ENCODE measurements around the gene MRPS15.
"Not testable (repeated sequence)": the region's sequence is repeated elsewhere in the genome, so short reads cannot be mapped to it uniquely, and the experiment has no call there.

MRPS15 gene

GRCh38 chr1:36463803-36464604 is at the start of gene MRPS15:
TSS of gene MRPS15 (minus strand) at chr1:36464384. CDS start at chr1:36464275, 109 bp downstream.
- in situ Hi-C loops (cut with HindIII; ENCODE audit: low sequenced_read_pairs) = no loop called here

GRCh38 chr1:36512842-36513241 is 48.7 kb upstream of the MRPS15 start:
- in situ Hi-C loops (cut with HindIII; ENCODE audit: low sequenced_read_pairs) = no loop called here

GRCh38 chr1:36511804-36512798 is 47.9 kb upstream of the MRPS15 start:
- in situ Hi-C loops (cut with HindIII; ENCODE audit: low sequenced_read_pairs) = no loop called here

GRCh38 chr1:36511220-36511619 is 47.0 kb upstream of the MRPS15 start:
- in situ Hi-C loops (cut with HindIII; ENCODE audit: low sequenced_read_pairs) = not testable (repeated sequence)

GRCh38 chr1:36510418-36510817 is 46.2 kb upstream of the MRPS15 start:
- in situ Hi-C loops (cut with HindIII; ENCODE audit: low sequenced_read_pairs) = no loop called here

- in situ Hi-C loops (cut with HindIII; ENCODE audit: low sequenced_read_pairs) = no loop called here
Measured at GRCh38 chr1:36508257-36508656, 44.1 kb upstream of the MRPS15 start.

GRCh38 chr1:36506276-36506920 is 42.2 kb upstream of the MRPS15 start:
- in situ Hi-C loops (cut with HindIII; ENCODE audit: low sequenced_read_pairs) = no loop called here

- in situ Hi-C loops (cut with HindIII; ENCODE audit: low sequenced_read_pairs) = no loop called here
Measured at GRCh38 chr1:36503733-36504132, 39.5 kb upstream of the MRPS15 start.

- in situ Hi-C loops (cut with HindIII; ENCODE audit: low sequenced_read_pairs) = no loop called here
Measured at GRCh38 chr1:36503159-36503558, 39.0 kb upstream of the MRPS15 start.

- in situ Hi-C loops (cut with HindIII; ENCODE audit: low sequenced_read_pairs) = no loop called here
Measured at GRCh38 chr1:36502616-36503015, 38.4 kb upstream of the MRPS15 start.

- in situ Hi-C loops (cut with HindIII; ENCODE audit: low sequenced_read_pairs) = not testable (repeated sequence)
Measured at GRCh38 chr1:36501911-36502310, 37.7 kb upstream of the MRPS15 start.

GRCh38 chr1:36497207-36497606 is 33.0 kb upstream of the MRPS15 start:
- in situ Hi-C loops (cut with HindIII; ENCODE audit: low sequenced_read_pairs) = loop anchor here (5.0 kb wide), 1 partner anchor 55 kb away; no protein-coding TSS in a partner anchor

GRCh38 chr1:36494971-36495370 is 30.8 kb upstream of the MRPS15 start:
- in situ Hi-C loops (cut with HindIII; ENCODE audit: low sequenced_read_pairs) = loop anchor here (5.0 kb wide), 1 partner anchor 53 kb away; no protein-coding TSS in a partner anchor

- in situ Hi-C loops (cut with HindIII; ENCODE audit: low sequenced_read_pairs) = no loop called here
Measured at GRCh38 chr1:36493524-36493923, 29.3 kb upstream of the MRPS15 start.

- in situ Hi-C loops (cut with HindIII; ENCODE audit: low sequenced_read_pairs) = no loop called here
Measured at GRCh38 chr1:36492491-36492890, 28.3 kb upstream of the MRPS15 start.

- in situ Hi-C loops (cut with HindIII; ENCODE audit: low sequenced_read_pairs) = not testable (repeated sequence)
Measured at GRCh38 chr1:36489258-36490051, 25.3 kb upstream of the MRPS15 start.

GRCh38 chr1:36487906-36488305 is 23.7 kb upstream of the MRPS15 start:
- in situ Hi-C loops (cut with HindIII; ENCODE audit: low sequenced_read_pairs) = no loop called here

- in situ Hi-C loops (cut with HindIII; ENCODE audit: low sequenced_read_pairs) = not testable (repeated sequence)
Measured at GRCh38 chr1:36487336-36487725, 23.1 kb upstream of the MRPS15 start.

GRCh38 chr1:36486439-36487335 is 22.5 kb upstream of the MRPS15 start:
- in situ Hi-C loops (cut with HindIII; ENCODE audit: low sequenced_read_pairs) = no loop called here

Data from endothelial cell of hepatic sinusoid (primary cell).